ENCODE results near the gene PAX5.
A peak's percentile ranks its signal among the peaks of the same experiment; 100 is the strongest.

Gene PAX5

GRCh38 chr9:36976371-36977030 lies 57.6 kb downstream of the PAX5 start:
- no peak for TF ChIP-seq CTCF (conservative IDR thresholded peaks at IDR 0.05; ENCODE audit: control insufficient read depth, insufficient read depth, low read depth, low read length)
- peak; percentile 21 for DNase-seq (ENCODE audit: low read depth)
- H3K4me3 ChIP-seq (ENCODE audit: control insufficient read depth, low read depth, low read length) = no peak overlapping the region

GRCh38 chr9:36974731-36975130 lies 59.3 kb downstream of the PAX5 start:
- H3K4me3 ChIP-seq (ENCODE audit: control insufficient read depth, low read depth, low read length) = no peak overlapping the region
- TF ChIP-seq CTCF (conservative IDR thresholded peaks at IDR 0.05; ENCODE audit: control insufficient read depth, insufficient read depth, low read depth, low read length) = no peak
- no peak for DNase-seq (ENCODE audit: low read depth)

DNA sequence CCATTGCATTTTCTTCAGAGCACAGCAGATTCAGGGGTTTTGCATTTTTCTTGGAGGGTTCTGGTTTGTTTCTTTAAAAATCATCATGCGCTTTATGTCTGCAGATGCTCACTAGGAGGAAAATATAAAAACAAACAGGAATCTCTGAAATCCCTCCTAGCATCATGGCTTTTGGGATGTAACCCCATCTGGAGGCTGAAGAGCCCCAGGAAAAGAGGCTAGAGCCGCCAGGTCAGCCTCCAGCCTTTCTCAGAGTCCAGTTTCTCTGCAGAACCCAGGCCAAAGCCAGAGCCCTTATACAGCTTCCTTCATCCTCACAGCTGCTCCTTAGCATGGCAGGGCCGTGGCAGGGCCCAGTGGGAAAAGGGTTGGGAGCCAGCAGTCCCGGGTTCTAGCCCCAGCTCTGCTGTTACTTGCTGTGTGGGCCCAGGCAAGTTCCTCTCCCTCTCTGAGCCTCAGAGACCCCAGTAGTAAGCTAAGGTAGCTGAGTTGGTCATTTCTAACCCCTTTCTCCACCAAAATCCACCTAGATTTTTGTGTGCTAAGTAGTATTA lies 62.1 kb downstream of the PAX5 start:
- no peak overlapping the region for H3K4me3 ChIP-seq (ENCODE audit: control insufficient read depth, low read depth, low read length)
- TF ChIP-seq CTCF (conservative IDR thresholded peaks at IDR 0.05; ENCODE audit: control insufficient read depth, insufficient read depth, low read depth, low read length) = no peak
- no peak for DNase-seq (ENCODE audit: low read depth)

- DNase-seq (ENCODE audit: low read depth) = peak; percentile 25
- H3K4me3 ChIP-seq (ENCODE audit: control insufficient read depth, low read depth, low read length) = no peak overlapping the region
- TF ChIP-seq CTCF (conservative IDR thresholded peaks at IDR 0.05; ENCODE audit: control insufficient read depth, insufficient read depth, low read depth, low read length) = no peak
These were observed 63.8 kb downstream of the PAX5 start for GRCh38 chr9:36970007-36970888.

DNA sequence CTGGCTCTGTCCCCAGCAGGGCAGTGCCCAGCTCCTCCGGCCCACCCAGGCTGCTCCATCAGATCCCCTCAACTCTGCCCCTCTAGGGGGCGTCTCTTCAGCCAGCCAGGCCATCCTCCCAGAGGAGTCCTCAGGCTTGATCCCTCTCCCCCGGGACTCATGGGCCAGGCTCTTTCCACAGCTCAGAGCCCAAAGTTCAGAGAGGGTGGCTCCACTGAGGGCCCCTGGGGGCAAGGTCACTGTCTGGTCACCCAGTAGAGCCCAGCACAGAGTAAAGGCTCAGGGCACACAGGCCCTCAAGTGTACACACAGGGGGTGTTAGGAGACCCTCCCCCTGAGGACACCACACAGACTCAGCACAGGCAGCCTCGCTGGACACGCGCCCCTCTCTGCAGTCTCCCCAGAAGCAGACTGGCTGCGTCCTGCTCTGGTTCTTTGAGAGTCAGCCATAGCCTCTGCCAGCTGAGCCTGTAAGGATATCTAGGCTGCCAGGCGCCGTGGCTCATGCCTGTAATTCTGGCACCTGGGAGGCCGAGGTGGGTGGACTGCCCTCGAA lies 64.8 kb downstream of the PAX5 start:
- no peak for TF ChIP-seq CTCF (conservative IDR thresholded peaks at IDR 0.05; ENCODE audit: control insufficient read depth, insufficient read depth, low read depth, low read length)
- DNase-seq (ENCODE audit: low read depth) = no peak
- no peak overlapping the region for H3K4me3 ChIP-seq (ENCODE audit: control insufficient read depth, low read depth, low read length)

DNA sequence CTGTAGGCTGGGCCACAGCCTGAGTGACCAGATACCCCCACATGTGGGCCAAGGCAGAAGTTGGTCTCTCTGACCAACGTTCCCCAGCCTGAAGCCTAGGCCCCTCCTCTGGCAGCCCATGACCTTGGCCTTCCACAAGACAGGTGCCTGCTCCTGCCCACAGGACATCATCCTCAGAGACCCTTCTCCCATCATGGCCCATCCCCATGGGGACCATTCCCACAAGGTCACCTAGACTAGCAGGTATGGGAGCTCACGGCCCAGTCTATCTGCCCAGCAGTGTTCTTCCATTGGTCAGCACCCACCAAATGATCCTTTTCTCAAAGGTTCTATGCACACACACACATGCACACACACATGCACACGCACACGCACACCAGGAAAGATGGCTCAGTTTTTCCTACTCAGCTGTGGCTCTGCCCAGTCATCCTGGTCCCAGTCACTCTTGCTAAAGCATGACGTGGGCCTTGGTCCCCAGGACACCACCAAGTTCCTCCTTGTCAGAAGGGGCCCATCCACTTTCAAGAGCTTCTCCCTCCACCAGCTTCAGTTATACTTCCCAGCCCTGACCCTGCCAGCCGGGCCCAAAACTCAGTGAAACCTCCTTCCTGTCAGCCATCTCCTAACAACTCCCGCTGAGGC lies 65.4 kb downstream of the PAX5 start:
- no peak for TF ChIP-seq CTCF (conservative IDR thresholded peaks at IDR 0.05; ENCODE audit: control insufficient read depth, insufficient read depth, low read depth, low read length)
- no peak overlapping the region for H3K4me3 ChIP-seq (ENCODE audit: control insufficient read depth, low read depth, low read length)
- DNase-seq (ENCODE audit: low read depth) = no peak

Data from fibroblast of mammary gland (primary cell).